GM21390 (cell line): Measurements from ENCODE around the gene CMSS1.

Experiments
- ATAC-seq: cut with Tn5 transposase; IDR thresholded peaks from one replicate; pipeline ENCODE4 v1.9.1; 2021; ENCODE audit not compliant: unreplicated experiment

The CMSS1 gene

DNA sequence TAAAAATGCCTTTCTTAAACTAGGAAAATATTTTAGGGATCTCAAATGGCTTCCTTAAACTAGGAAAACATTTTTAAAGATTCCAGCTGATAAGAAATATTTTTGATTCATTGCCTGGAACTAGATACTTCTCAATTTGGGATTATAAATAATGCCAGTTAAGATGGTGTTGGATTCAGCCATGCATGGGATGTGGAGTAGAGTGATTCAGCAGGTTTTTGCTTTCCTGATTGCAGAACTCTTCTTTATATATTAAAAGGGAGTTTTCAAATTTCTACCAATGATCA, 281.1 kb downstream of the CMSS1 start:
- no peak for ATAC-seq

DNA sequence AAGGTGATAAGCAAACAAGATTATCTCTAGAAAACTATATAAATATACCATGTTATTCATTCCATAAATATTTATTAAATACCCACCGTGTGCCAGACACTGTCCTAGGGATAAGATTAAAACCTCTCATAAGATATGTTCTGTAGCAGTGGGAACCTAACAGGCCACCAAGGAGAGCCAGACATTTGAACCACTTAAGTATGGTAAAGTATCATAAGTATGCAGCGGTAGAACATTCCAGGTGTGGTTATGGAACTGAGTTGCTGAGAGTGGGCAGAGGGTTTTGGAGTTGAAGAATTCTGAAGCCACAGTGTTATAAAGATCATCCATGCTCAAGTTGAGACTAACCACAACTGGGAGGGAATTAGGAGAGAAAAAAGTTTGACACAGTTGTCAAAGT, 282.0 kb downstream of the CMSS1 start:
- ATAC-seq = no peak

- no peak for ATAC-seq
Observed at GRCh38 chr3:100100425-100100824, 282.8 kb downstream of the CMSS1 start.

DNA sequence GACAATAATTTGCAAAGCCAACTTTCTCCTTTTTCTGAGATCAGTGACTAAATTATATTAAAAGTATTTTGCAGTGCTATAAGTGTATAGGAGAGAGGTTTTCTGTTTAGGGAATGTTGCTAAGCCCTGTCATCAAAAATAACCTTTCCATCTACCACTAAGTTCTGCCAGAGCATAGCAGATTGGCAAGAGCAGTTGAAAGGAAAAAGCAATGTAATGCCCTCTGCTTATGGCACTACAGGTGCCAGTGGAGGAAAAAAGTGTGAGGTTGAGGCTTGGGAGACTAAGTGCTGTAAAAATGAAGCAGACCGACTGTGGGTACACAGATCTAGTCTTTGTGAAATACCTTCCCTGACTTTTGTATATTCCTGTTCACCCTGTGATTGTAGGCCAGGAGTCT, 285.1 kb downstream of the CMSS1 start:
- no peak for ATAC-seq

DNA sequence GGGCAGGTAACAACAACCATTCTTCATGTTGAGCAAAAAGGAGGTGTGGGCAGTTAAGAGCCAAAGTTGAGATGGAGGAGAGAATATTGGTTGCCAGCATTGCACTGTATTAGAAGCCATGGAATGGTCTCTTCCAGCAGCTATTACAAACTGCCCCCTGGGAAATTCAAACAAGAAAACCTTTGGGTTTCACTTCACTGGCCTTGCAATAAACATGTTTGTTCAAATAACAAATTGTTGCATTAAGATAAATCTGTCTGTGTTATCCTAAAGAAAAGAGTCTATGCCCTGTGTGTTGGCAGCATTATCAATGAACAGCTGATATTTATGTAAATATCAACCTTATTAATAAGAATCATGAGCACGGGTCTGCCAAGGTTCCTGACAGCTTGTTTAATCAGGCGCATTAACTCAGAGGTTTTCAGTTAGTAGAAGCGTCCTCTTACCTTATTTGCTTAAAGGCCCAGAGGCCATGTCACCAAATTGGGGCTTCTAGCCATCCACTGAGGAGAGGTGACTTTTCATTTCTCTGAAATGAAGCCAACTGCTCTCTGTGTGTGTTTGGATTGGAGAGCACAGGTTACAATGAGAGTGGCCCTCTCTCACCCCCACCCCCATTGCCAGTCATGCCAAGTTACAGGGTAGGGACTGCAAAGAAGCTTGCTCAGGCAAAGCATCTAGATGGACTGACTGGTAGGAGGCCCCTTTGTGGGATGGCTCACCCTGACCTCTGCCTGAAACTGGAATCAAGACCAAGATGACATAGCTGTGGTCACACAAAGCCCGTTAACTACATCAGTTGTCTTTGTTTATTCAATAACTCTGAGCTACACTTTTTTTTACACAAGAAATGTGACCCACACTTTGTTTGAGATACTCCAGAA, 286.1 kb downstream of the CMSS1 start:
- peak; percentile 78 for ATAC-seq

DNA sequence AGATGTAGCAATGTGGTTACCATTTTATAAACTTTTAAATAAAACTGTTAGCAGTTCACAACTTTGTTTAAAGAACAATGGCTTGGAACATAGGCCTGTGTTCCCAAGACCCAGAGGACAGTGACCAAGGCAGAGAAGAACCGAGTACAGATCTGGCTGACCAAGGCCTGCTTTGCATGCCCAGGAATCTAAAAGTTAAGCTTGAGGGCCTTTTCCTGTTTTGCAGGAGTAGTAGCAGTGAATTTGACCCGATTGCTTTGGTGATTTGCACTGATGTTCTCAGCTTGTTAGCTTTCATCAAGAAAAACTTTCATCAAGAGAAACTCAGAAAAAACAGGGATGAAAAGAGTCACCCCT, 286.8 kb downstream of the CMSS1 start:
- peak; percentile 38 for ATAC-seq

GRCh38 chr3:100104817-100105413, 287.3 kb downstream of the CMSS1 start:
- no peak for ATAC-seq

GRCh38 chr3:100105501-100105900, 287.8 kb downstream of the CMSS1 start:
- ATAC-seq = peak; percentile 42

DNA sequence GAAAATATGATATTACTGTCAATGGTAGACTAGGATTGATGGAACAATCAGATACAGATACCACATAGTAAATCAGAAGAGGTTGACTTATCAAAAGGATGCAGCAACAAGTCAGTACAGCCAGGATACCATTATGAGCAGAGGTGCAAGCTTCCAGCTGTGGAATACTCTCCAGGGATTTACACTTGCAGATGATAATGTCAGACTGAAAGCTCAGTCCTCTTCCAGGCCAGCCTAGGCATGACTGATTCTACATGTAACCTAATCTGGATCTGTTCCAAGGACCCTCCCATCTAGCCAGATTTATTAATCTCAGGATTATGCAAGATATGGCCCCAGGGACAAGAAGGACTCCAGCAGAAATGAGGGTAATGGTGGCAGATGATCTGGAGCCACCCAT, 288.4 kb downstream of the CMSS1 start:
- ATAC-seq = no peak

DNA sequence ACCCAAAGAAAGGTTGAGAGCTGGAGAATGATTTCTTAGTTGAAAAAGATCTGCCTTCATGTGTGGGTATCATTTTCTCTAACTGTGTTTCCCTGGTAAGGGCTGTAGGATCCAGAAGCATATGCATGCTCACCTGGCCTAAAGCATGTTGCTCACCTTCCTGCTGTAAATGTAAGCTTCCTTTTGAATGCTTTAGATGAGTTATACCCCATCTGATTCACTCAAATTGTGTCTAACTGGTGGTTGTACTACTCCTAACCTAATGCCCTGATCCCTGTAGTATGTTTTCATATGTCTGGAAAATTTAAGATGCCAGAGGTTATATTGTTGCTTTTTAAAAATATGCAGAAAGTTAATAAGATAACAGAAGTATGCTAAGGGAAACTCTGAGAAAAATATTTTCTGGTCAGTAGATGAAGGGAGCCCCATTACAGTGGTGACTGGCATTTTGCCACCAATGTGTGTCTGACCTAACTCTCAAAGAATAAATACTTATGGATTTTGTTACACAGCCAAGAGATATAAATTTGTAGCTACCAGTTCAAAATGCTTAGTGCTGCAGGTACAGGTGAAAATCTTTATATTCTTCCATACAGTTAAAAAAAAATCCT, 289.0 kb downstream of the CMSS1 start:
- no peak for ATAC-seq

DNA sequence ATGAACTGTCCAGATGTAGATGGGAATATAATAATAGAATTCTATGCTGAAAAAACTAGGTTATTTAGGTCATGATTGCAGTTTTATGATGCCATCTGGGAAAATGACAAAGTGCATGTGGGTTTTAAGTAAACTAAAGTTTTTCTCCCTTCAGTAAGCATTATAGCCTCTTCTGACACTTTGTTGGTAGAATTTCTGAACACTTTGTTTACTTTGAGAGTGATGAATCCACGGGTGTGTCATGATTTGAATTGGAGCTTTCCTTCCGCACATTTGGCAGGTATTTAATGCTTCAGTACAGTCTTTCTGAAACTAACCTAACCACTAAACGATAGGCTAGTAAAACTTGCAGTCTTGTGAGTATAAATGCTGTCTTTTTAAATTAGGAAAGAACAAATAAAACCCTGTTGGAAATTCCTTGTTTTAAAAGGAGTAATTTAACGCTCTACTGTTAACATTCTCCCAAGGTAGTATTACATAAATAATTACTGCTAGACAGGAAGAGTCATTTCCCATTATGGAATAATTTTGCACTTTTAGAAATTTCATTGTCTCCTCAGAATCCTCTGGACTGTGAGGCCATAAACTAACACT, 289.7 kb downstream of the CMSS1 start:
- ATAC-seq = no peak

DNA sequence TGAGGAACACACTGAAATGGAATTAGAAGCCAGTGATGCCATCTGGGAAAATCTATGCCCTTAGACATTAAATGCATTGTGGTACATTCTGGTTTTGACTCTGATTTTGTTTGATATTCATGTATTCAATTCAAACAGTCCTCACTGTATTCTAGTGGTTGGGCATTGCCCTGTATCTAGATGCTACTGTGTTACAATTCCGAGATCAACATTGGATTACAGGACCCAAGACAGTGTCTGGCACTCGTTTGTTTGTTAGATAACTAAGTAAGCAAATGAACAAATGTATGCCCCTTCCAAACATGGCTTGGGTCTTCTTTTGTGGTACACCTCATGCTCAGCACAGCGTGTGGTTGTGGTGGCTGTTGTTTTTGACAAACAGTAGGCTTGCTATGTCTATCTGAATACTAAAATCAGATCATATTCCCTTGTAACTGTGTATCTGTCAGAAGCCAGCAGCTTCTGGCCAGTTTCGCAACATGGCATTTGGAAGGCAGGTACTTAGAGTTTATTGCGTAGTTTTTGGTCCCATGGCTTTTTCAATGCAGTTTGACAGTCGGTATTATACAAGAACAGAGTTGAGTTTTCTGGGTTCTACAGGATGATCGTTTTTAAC, 290.9 kb downstream of the CMSS1 start:
- no peak for ATAC-seq

- ATAC-seq = no peak
Observed at GRCh38 chr3:100110162-100110561, 292.5 kb downstream of the CMSS1 start.

- ATAC-seq = no peak
Observed at GRCh38 chr3:100111728-100112127, 294.1 kb downstream of the CMSS1 start.

GRCh38 chr3:100113723-100114412, 296.2 kb downstream of the CMSS1 start:
- ATAC-seq = no peak

DNA sequence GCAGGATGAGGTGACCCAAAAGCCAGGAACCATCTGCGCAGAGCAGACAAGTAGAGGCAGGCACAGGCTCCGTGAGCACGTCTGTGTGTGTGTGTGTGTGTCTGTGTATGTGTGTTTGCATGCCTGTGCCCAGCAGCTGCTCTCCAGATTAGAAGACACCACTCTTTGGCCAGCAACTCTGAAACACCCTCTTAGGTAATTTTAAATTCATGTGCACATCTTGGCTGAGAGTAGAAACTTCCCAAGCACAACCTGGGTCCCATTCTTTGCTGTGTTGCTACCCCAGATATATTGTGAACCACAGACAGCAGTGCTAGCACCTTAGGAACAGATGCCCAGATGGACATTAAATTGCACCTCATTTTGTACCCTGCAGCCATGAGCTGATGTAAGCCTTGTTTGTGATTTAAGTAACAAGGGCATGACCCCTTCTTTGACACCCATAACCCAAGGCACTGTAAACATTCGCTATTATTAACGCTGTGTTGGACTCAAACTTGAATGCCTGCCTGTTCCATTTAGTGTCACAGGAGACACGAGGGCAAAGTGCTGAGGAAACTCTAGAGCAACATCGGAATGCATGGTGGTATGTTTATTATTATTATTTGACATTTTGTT, 296.9 kb downstream of the CMSS1 start, which contains the start of gene FILIP1L:
TSS of gene FILIP1L (minus strand) at position 89 of the 618 bp plus-strand sequence.
- ATAC-seq = no peak

- no peak for ATAC-seq
Observed at GRCh38 chr3:100117093-100117492, 299.4 kb downstream of the CMSS1 start.

DNA sequence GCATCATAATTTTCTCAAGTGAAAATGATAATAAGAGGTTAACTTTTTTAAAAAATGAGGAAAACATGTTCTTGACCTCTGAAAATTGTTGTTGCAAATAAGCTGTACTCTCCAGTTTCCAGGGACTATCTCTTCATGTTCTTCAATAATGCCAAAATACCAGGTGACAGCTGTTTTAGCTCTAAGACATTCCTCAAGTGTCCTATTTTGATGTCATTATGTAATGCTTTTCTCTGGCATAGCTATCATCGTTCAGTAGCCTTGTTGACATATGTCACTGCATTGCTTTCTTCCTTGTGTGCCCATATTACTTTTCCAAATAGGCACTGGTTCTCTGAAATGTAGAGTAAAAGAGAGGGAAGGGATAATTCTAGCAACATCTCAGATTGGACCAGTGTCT, 302.4 kb downstream of the CMSS1 start:
- no peak for ATAC-seq

DNA sequence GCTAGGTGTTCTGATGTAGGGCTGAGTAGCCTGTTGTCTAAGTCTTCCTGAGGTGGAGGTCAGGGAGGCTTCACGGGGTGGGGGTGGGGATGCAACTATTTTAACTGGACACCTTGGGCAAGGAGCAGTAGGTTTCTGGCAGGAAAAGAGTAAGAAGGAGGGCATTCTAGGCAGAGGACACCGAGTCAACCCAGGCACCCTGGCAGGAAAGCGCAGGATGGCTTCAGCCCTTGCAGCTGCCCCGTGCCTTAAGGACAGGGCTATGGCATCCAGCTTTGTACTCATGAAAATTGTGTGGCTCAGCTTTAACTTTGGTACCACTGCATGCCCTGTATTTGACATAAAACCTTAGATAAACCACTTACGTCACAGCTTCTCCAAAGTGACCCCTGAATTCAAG, 303.0 kb downstream of the CMSS1 start:
- no peak for ATAC-seq

DNA sequence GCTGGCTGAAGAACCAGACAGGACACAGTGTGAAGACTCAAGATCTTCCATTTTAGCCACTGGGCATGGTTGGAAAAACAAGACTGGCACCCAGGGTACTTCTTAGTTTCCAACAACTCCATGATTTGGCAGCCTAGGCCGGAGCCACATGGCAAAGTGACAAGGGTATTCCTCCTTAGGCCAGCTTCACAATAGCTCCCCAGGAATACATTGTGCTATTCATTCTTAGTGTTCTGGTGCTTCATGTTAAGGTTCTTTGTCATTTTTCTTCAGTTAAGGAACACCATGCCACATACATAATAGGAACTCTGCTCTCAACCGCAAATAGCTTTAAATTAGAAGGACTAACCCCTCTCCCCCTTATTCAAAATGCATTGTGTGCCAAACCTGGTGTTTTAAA, 304.7 kb downstream of the CMSS1 start:
- no peak for ATAC-seq

- ATAC-seq = no peak
Observed at GRCh38 chr3:100123112-100123511, 305.4 kb downstream of the CMSS1 start.
